ENCODE data around the gene GSDME. TPM values are rescaled to one million over a fixed set of nuclear protein-coding genes. Genes with fewer than 3 reads are reported as not detected.
A peak's percentile ranks its signal among the peaks of the same experiment; 100 is the strongest.

The GSDME gene
- total and polyA plus RNA-seq, 2 of the 4 experiments (the other 2 are of a cell fraction), result 75.2 to 78.7 TPM

DNA sequence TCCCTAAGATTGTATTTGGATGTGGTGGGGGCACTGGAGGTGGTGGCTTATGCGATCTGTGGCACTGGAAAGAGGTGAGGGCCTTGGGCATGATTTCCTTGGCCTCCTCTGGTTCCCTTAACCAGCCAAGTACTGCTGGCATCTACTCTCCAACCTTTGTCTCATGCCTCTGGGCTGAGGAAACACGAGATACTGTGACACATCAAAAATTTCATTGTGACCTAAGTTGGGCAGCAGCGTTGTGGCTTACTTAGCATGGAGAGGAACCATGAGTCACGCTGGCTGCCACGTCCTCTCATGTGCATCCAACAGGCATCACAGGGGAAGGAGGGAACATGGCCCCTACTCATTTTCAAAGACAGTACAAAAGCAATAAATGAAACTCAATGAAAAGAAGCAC, 29.7 kb upstream of the GSDME start:
- peak overlapping the region; percentile 98 for H2BK20ac ChIP-seq (ENCODE audit: low read depth, low read length)
- TF ChIP-seq SMC3 (IDR thresholded peaks at IDR 0.05; ENCODE audit: low read depth, low read length) (no peak), FOS (IDR thresholded peaks at IDR 0.05; ENCODE audit: low read depth, low read length) (peak; percentile 88), MXI1 (IDR thresholded peaks at IDR 0.05; ENCODE audit: borderline replicate concordance, low read depth, low read length) (no peak), CHD1 (IDR thresholded peaks at IDR 0.05; ENCODE audit: low read depth, low read length) (no peak), RFX5 (IDR thresholded peaks at IDR 0.05; ENCODE audit: low read depth, low read length) (no peak), USF2 (IDR thresholded peaks at IDR 0.05; ENCODE audit: low read depth, low read length) (peak; percentile 12; the same call in 1 of the 2 replicates), CEBPB (IDR thresholded peaks at IDR 0.05; ENCODE audit: low read depth, low read length) (peak; percentile 55), POLR2A (IDR thresholded peaks at IDR 0.05; ENCODE audit: low read depth, low read length) (peak; percentile 65; the same call in 1 of the 2 replicates), BHLHE40 (IDR thresholded peaks at IDR 0.05; ENCODE audit: low read depth, low read length) (peak; percentile 80), RCOR1 (IDR thresholded peaks at IDR 0.05; ENCODE audit: insufficient replicate concordance, low read length) (no peak), CTCF (conservative IDR thresholded peaks at IDR 0.05; ENCODE audit: low read depth, low read length) (no peak), NFE2L2 (IDR thresholded peaks at IDR 0.05; ENCODE audit: low read depth, low read length) (peak; percentile 85), RAD21 (IDR thresholded peaks at IDR 0.05; ENCODE audit: low read length) (no peak), MAZ (IDR thresholded peaks at IDR 0.05; ENCODE audit: borderline replicate concordance, low read depth, low read length) (no peak), MAFK (IDR thresholded peaks at IDR 0.05; ENCODE audit: low read depth, low read length) (peak; percentile 52; the same call in 1 of the 2 replicates)
- TF ChIP-seq, protein P1, sequence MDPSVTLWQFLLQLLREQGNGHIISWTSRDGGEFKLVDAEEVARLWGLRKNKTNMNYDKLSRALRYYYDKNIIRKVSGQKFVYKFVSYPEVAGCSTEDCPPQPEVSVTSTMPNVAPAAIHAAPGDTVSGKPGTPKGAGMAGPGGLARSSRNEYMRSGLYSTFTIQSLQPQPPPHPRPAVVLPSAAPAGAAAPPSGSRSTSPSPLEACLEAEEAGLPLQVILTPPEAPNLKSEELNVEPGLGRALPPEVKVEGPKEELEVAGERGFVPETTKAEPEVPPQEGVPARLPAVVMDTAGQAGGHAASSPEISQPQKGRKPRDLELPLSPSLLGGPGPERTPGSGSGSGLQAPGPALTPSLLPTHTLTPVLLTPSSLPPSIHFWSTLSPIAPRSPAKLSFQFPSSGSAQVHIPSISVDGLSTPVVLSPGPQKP (IDR thresholded peaks at IDR 0.05; ENCODE audit: borderline replicate concordance, low read depth, low read length), result no peak
- no CpG with 5 or more reads among the region's 5 CpGs for WGBS, 2 experiments (ENCODE audit: extremely low coverage in 2 of 2, insufficient read length in 1 of 2)
- H2BK5ac ChIP-seq (ENCODE audit: low read depth, low read length, poor library complexity, severe bottlenecking), result peak overlapping the region; percentile 99
- peak overlapping the region; percentile 89 for H2AFZ ChIP-seq (replicated peaks; ENCODE audit: low read length, poor library complexity)
- H3K18ac ChIP-seq (ENCODE audit: low read depth, low read length), result peak overlapping the region; percentile 94
- peak; percentile 93 for ATAC-seq (ENCODE audit: low read depth)
- H3K14ac ChIP-seq (replicated peaks; ENCODE audit: low read depth, low read length), result peak overlapping the region; percentile 96
- BruUV-seq (replicated peaks), result no TSS peak
- no peaks in the 10 kb centered on the region for H3K9me3 ChIP-seq (ENCODE audit: control insufficient read depth, insufficient read depth, low read length)
- H3K27ac ChIP-seq (ENCODE audit: insufficient read depth, low read length), result peak overlapping the region; percentile 50
- intact Hi-C loops (cut with micrococcal nuclease) (no loop called here), dilution Hi-C loops (cut with HindIII; ENCODE audit: low sequenced_read_pairs, unreplicated experiment) (no loop called here), in situ Hi-C loops (cut with MboI; ENCODE audit: low sequenced_read_pairs) (no loop called here)
- H3K4me1 ChIP-seq (ENCODE audit: control insufficient read depth, insufficient read depth, low read length), result peaks cover 6% of the 10 kb centered on the region; the same call in 1 of the 2 replicates
- POLR2A ChIA-PET (ENCODE audit: unreplicated experiment), result no interaction called here
- H3K4me3 ChIP-seq (ENCODE audit: insufficient read depth, low read depth, low read length), result no peak overlapping the region
- H3K4ac ChIP-seq (ENCODE audit: low read depth, low read length), result peak overlapping the region; percentile 99
- H4K5ac ChIP-seq (ENCODE audit: low read depth, low read length), result peak overlapping the region; percentile 89; the same call in 1 of the 2 replicates
- peak overlapping the region; percentile 86 to 91 for H4K8ac ChIP-seq (ENCODE audit: low read depth in 2 of 2, low read length in 2 of 2)
- H3K27me3 ChIP-seq (ENCODE audit: control insufficient read depth, insufficient read depth, low read length), result no peaks in the 10 kb centered on the region
- peak overlapping the region; percentile 96 for H2AK9ac ChIP-seq (replicated peaks; ENCODE audit: low read depth, low read length, poor library complexity)
- H4K20me1 ChIP-seq (ENCODE audit: insufficient read depth, low read length), result no peaks in the 10 kb centered on the region
- no peaks in the 10 kb centered on the region for H3K36me3 ChIP-seq (ENCODE audit: control insufficient read depth, insufficient read depth, low read length)
- peak overlapping the region; percentile 99; the same call in 2 of the 3 replicates for H2BK15ac ChIP-seq (ENCODE audit: low read depth, low read length)
- peak overlapping the region; percentile 95 for H3K23ac ChIP-seq (ENCODE audit: low read depth, low read length)
- 0 out of 4 replicates have a peak, but pooled peaks cover 0 to 3% of the 10 kb centered on the region in 2 experiments for H3K79me1 ChIP-seq (ENCODE audit: low read depth in 1 of 2, low read length in 2 of 2)
- peaks cover 6% of the 10 kb centered on the region for H3K9me1 ChIP-seq (ENCODE audit: insufficient read depth, low read length)
- no peak overlapping the region for H3K9ac ChIP-seq (ENCODE audit: low read depth, low read length)
- peak; percentile 99 for DNase-seq
- H3K4me2 ChIP-seq (ENCODE audit: low read depth, low read length), result no peak overlapping the region
- CTCF ChIA-PET, result no interaction called here
- H2AK5ac ChIP-seq (ENCODE audit: low read depth, low read length), result peak overlapping the region; percentile 79; the same call in 1 of the 2 replicates
- H4K91ac ChIP-seq (ENCODE audit: insufficient read depth, low read depth, low read length), result peak overlapping the region; percentile 99
- H3K56ac ChIP-seq (ENCODE audit: extremely low read depth, insufficient read depth, low read length), result peak overlapping the region; percentile 71; the same call in 1 of the 2 replicates
- peak overlapping the region; percentile 99 for H2BK120ac ChIP-seq (ENCODE audit: low read depth, low read length)
